GM19455 (cell line): Measurements from ENCODE around the gene ANKRD22.
"Not testable (repeated sequence)": the region's sequence is repeated elsewhere in the genome, so short reads cannot be mapped to it uniquely, and the experiment has no call there.

ENCODE experiments used
- ATAC-seq: cut with Tn5 transposase; IDR thresholded peaks from one replicate; pipeline ENCODE4 v1.9.1; 2021; ENCODE audit not compliant: unreplicated experiment

The ANKRD22 gene

GRCh38 chr10:88838766-88839350 lies 12.8 kb downstream of the ANKRD22 start:
- ATAC-seq = no peak

- ATAC-seq = not testable (repeated sequence)
Measured at GRCh38 chr10:88837632-88838031, 14.0 kb downstream of the ANKRD22 start.

GRCh38 chr10:88835910-88836221 lies 15.8 kb downstream of the ANKRD22 start:
- ATAC-seq = no peak

- peak; percentile 75 for ATAC-seq
Measured at GRCh38 chr10:88835096-88835909, 16.3 kb downstream of the ANKRD22 start.

GRCh38 chr10:88833723-88834122 lies 17.9 kb downstream of the ANKRD22 start:
- ATAC-seq = no peak

- no peak for ATAC-seq
Measured at GRCh38 chr10:88833156-88833555, 18.5 kb downstream of the ANKRD22 start.

GRCh38 chr10:88832376-88832775 lies 19.3 kb downstream of the ANKRD22 start:
- no peak for ATAC-seq

- ATAC-seq = no peak
Measured at GRCh38 chr10:88831709-88832108, 19.9 kb downstream of the ANKRD22 start.

- ATAC-seq = no peak
Measured at GRCh38 chr10:88830643-88831268, 20.9 kb downstream of the ANKRD22 start.

GRCh38 chr10:88828310-88828709 lies 23.3 kb downstream of the ANKRD22 start:
- no peak for ATAC-seq

GRCh38 chr10:88827671-88828070 lies 24.0 kb downstream of the ANKRD22 start:
- ATAC-seq = no peak

GRCh38 chr10:88826388-88826787 lies 25.3 kb downstream of the ANKRD22 start:
- no peak for ATAC-seq

GRCh38 chr10:88820748-88821401 lies 30.8 kb downstream of the ANKRD22 start:
- no peak for ATAC-seq

- ATAC-seq = no peak
Measured at GRCh38 chr10:88819290-88819689, 32.4 kb downstream of the ANKRD22 start.

GRCh38 chr10:88813200-88813599 lies 38.4 kb downstream of the ANKRD22 start:
- ATAC-seq = no peak

- ATAC-seq = no peak
Measured at GRCh38 chr10:88810196-88810961, 41.3 kb downstream of the ANKRD22 start.

GRCh38 chr10:88809621-88810020 lies 42.0 kb downstream of the ANKRD22 start:
- no peak for ATAC-seq

- ATAC-seq = no peak
Measured at GRCh38 chr10:88805924-88806323, 45.7 kb downstream of the ANKRD22 start.

- ATAC-seq = no peak
Measured at GRCh38 chr10:88805361-88805760, 46.3 kb downstream of the ANKRD22 start.

GRCh38 chr10:88804083-88804812 lies 47.4 kb downstream of the ANKRD22 start:
- ATAC-seq = no peak
